ENCODE results near the gene MRPL12.

GRCh38 chr17:81693509-81694210 is 9.5 kb upstream of the MRPL12 start:
- TF ChIP-seq CTCF (conservative IDR thresholded peaks at IDR 0.05) (no peak), ZFX (IDR thresholded peaks at IDR 0.05) (no peak)

Data from C4-2B (cell line).